Hippocampal formation (tissue), 2 donors: Measurements from ENCODE around the gene CCDC47.

Source experiments
- DNase-seq, 2 donors: peaks; one replicate each; lab custom pipeline; 2025; lab: John Stamatoyannopoulos, UW

Gene CCDC47

DNA sequence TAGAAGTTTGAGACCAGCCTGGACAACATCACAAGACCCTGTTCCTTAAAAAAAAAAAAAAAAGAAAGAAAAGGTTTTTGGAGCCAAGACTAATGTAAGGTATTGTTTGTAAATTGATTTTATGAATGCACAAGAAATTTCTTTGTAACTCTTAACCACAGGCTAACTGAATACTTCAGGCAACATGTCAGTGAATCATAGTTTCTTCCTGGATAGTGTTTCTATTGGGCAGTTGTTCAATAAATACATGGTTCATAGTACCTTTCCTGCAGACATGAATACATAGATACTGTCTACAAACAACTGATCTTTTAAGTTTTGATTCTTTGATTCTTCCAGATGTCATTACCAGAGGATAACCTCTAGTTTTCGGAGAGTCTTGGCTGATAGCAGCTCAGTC lies 12.2 kb upstream of the CCDC47 start:
- DNase-seq, result no peak

DNA sequence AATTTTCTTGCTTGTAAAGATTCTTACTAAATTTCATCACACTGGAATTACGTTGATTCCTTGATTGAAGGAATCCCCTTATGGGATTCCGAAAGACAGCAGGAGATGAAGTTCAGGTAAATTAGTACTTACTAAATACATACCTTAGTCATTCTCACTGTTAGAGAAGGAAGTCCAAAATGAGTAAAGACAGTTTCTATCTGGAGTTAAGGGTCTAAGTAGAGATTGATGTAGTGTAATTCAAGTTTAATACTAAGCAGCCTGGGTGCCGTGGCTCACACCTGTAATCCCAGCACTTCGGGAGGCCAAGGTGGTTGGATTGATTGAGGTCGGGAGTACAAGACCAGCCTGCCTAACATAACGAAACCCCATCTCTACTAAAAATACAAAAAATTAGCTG lies 10.1 kb upstream of the CCDC47 start:
- DNase-seq, result no peak

DNA sequence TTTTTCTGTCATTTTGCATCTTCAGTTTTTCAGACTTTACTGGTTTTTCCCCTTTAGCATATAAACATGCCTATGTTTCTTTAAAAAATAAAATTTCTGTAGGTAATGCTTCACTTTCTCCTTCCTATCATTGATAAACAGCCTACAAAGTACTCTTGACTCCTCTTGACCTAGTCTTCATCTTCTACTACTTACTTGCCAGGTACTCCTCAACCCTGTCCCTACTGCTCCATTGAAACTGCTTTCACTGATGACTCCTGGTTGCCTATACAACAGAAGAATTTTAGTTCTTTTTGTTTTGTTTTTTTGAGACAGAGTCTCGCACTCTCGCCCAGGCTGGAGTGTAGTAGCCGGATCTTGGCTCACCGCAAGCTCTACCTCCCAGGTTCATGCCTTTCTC lies 7.5 kb upstream of the CCDC47 start:
- DNase-seq, result no peak

DNA sequence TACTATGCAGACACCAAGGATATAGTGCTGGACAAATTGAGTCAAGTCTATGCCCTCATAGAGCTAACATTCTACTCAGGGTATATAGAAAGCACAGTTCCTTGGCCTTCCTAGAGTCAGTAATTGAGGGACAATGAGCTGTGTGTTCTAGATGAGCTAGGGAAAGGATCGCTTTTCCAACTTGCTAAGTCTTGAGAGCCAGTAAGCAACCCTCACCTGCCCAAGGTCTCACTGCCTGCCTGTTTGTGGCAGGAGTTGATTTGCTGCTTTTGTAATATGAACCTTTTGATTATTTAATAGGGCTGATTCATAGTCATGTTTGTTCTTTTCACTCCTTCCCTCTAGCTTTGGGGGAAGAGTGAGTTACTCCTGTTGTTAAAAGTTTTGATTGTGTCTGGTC lies 7.1 kb upstream of the CCDC47 start:
- no peak for DNase-seq

DNA sequence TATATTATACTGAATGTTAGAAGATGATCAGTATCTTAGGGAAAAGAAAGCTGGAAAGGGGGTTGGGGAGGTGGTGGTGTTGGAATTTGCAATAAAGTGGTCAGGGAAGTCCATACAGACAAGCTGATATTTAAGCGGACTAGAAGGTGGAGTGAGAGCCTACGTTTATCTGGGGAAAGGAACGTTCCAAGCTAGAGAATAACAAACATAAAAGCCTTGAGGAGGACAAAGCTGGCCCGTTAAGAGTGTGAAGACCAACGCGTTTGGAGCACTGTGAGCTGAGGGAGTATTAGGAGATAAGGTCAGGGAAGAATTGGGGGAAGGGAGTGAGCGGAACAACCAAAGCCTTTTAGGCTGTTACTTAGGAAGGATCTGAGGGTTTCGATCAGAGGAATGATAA lies 2.0 kb upstream of the CCDC47 start:
- no peak for DNase-seq

DNA sequence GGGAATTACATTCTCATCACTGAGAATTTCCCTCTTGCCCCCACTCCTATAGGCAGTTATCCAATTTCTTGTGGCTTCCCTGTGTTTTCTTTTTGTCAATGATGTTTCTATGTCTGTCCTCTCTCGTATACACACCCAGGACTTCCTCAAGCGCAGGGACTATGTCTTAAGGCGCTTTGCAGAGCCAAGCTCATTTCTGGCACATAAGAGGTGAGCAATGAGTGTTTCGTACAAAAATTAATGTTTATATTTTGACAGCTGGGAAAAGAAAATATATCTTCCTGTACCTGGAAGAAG lies 1.5 kb upstream of the CCDC47 start:
- no peak for DNase-seq

DNA sequence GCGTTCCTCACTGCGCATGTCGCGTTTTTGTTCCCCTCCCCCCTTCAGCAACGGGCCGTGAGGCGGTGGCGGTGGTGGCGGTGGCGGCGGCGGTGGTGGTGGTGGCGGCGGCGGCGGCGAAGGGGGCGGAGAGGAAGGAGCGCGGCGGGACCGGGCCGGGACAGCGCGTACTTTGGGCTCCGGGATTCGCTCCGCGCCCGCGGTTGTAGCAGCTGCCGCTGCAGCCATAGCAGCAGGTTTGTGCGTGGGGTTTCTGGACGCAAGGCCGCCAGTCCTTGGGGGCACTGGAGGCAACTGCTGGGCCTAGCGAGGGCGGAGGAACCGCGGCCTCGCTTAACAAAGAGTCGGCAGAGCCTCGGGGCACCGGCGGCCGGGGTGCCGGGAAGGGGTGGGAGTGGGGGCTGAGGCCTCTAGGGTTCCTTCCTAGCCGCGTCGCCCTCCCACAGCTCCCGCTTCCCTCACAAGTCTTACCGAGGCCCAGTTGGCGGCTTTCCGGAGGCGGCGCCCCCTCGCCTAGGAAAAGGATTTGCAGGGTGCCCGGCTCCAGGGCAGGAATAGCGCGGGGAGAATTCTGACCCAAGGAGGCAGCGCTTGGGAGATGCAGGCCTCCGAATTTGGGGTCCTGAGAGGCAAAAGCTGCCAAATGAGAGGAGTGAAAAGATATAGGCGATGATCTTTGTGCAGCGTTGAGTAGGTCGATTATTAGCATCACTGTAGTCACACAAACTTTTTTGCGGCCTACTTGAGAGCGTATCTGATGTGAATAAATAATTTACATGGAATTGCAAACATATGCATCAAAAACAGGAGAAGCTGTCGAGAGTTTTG lies 958 bp upstream of the CCDC47 start, which contains the start of gene DDX42:
TSS of gene DDX42 (plus strand) at position 30 of the 828 bp plus-strand sequence. CDS start 12,880 bp downstream, outside the sequence.
- DNase-seq, result peak in 1 of 2 donors; percentile 6

DNA sequence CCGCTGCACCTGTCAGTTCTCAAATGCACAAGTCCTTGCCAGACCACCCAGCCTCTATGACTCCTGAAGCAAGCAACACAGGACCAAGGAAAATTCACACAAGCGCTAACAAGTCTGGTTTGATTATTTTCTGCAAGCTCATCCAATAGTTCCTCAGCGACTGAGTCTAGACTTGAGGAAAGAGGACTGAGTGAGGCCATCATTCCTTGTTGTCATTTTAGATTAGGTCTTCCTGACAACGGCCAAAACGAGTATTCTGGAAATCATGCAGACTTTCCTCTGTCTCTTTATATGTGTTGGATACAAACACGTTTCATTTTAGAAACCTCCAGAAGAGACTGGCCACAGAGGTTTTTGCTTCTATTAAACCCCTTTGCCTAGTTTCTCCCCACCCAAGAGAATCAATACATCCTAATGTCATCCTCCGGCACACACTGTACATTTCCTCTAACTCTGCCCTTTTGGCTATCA lies 561 bp downstream of the CCDC47 start:
- DNase-seq, result no peak

DNA sequence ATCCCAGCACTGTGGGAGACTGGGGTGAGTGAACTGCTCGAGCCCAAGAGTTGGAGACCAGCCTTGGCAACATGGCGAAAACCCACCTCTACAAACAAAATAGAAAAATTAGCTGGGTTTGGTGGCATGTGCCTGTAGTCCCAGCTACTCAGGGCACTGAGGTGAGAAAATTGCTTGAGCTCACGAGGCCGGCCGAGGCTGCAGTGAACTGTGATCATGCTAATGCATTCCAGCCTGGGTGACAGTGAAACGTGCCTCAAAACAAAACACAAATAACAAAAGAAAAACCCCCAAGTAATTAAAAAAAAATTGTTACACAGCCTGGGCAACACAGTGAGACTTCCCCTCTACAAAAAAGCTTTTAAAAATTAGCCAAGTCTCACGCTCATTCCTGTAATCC lies 5.0 kb downstream of the CCDC47 start:
- no peak for DNase-seq

DNA sequence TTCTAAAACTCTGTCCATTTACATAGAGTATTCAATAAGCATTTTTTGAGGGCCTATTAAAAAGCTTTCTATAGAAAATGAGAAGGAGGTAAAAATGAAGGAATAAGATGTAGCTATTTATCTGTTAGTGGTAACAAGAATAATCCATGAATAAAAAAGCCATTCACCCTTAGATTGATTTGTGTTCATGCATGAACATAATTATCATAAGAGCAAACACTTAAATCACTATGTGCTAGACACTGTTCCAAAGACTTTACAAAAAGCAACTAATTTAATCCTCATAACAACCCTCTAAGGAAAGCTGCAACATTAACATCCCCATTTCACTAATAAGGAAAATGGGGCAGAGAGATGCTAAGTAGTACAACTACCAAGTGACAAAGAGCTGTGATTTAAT lies 6.6 kb downstream of the CCDC47 start:
- DNase-seq, result no peak

DNA sequence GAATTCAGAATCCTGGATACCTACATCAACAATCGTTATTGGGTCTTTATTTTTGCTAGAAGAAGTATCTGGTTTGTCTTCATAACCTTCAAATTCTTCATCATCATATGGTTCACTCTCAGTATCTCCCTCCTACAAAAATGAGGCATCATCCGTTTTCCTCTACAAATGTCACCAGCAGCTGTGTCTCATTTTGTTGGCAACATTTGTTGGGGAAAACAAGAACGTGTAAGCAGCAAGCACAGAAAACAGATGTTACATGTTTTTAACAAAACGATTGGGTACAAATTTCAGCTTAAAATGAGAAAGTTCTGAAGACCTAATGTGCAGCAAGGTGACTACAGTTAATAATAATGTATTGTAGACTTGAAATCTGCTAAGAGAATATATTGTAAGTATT lies 8.7 kb downstream of the CCDC47 start:
- DNase-seq, result no peak

DNA sequence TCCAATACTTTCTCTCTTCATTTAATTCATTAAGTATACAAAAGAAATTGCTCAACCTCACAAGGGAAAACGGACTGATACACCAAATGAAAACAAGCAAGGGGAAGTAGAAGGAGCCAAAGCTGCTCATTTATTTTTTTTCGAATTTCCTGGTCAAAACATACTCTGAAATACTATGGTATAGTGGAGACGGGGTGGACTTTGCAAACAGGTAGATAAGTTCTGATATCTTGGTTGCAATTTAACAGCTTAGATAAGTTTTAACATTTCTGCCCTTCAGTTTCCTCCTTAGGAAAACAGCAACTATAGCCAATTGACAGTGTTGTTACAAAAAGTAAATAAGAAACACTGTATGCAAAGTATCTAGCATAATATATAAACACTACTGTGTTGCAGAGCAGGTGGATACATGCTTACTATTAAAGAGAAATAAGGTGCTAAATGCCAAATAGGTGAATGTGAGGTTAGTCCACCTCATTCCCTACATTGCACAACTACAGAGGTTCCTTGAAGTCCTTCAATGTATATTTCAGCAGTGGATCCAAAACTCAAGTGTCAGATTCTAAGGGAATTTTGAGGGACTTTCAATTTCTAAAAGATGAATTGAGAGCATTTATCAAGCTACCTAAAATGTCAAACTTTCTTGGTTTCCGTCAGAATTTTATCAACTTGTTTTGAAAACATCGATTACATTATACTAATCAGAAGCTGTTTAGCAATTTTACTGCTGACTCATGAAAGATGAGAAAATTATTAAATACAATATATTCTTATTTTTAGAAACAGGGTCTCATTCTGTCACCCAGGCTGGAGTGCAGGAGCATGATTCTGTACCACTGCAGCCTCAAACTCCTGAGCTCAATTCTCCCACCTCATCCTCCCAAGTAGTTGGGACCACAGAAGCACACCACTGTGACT lies 11.0 kb downstream of the CCDC47 start:
- DNase-seq, result no peak

DNA sequence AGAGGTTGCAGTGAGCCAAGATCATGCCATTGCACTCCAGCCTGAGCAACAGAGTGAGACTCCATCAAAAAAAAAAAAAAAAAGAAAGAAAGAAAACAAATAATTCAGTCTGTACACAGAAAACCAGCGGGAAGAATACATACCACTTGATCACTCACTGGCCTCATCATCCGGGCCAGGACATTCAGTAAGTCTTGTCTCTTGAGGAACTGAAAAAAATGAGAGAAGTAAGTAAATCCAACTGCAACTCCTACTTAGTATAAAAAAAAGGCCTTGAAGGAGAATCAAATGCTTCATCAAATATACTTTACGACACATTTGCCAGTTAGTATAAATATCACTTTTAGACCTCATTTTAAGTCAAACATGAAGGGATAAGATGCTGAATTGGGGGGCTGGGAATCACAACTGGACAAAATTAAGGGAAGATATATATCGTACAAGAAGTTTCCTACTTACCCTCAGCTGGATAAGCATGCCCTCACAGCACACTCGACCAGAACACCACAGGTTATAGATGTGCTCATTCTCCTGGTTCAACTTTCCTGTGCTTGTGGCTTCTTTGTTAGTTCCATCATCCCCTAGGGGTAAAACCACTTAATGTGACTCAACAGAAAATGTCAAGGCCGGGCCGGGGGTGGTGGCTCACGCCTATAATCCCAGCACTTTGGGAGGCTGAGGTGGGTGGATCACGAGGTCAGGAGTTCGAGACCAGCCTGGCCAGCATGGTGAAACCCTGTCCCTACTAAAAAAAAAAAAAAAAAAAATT lies 12.4 kb downstream of the CCDC47 start:
- DNase-seq, result no peak

DNA sequence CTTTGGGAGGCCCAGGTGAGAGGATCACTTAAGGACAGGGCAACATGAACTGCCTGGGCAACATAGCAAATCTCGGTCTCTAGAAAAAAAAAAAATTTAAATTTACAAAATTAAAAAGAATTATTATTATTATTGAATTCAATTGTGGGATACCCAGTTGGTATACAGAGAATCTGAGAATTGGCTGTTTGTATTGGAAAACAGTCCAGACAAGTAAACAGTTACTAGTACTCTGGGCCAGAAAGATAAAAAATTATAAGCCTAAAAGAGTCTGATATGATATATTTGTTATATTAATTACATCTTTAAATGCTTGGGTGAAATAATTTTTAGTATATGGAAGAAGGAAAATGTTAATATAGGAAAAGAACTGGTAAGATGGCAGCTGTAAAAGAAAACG lies 15.0 kb downstream of the CCDC47 start:
- DNase-seq, result no peak

DNA sequence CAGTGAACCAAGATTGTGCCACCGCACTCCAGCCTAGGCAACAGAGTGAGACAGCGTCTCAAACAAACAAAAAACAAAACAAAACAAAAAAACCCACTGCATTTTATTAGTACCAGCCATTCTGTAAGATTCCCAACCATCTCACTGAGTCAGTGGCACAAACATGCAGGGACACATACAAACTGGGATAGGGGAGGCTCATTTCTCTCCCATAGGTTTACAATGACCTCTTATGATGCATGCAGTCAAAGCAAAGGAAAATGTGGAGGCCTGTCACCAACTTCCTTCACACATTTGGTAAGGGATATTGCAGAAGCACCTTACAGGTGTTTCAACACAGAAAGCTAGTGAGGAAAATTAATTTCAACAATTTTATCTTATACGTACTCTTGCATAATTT lies 19.4 kb downstream of the CCDC47 start:
- DNase-seq, result no peak

DNA sequence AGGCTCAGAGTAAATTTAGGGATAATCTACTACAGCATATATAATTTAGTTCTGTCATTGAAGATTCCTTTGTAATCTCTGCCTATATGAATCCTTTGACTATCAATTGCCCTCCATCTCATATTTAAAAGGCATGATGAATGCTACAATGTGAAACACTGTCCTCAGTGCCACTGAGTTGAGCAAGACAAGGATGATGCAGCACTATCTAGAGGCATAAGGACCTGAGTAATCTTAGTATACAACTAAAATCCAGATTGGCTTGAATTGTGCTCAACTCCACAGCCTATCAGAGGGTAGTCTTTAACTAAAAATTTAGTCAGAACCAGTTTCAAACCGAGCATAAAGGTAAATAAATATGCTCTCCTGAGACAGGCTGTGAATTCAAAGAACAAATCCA lies 20.2 kb downstream of the CCDC47 start:
- DNase-seq, result no peak

DNA sequence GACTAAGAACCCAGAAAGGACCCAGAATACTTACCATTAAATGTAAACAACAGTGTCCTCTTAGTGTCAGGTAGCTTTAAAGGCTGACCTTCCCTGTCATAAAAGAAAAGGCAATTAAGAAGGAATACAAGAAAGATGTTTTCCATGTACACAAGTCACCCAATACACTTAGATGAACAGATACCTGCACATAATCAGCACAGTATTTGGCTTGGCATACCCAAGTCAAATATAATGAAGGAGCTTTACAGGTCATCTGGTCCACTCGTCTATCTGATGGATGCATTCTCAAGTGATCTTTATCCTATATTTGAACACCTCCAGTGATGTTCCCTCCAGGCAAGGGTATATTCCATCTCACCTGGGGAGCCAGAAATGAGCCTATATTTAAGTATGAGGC lies 20.7 kb downstream of the CCDC47 start:
- DNase-seq, result no peak

DNA sequence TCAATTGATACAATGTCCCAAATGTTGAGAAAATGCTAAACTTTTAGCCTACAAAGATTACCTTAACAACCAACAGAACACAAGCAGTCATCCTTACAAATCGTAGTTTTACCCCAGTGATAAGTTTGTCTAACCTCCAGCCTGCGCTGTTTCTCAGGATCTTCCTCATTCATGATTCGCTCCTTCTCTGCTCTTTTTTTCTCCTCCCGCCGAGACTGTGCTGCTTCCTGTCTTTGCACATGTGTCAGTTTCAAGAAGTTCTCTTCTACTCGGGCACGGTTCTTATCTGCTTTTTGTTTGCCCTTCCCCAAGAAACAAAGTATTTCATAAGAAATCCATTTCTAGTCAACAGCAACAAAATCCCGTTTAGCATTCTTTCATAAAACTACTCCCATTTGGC lies 21.6 kb downstream of the CCDC47 start:
- DNase-seq, result peak in 1 of 2 donors; percentile 5

DNA sequence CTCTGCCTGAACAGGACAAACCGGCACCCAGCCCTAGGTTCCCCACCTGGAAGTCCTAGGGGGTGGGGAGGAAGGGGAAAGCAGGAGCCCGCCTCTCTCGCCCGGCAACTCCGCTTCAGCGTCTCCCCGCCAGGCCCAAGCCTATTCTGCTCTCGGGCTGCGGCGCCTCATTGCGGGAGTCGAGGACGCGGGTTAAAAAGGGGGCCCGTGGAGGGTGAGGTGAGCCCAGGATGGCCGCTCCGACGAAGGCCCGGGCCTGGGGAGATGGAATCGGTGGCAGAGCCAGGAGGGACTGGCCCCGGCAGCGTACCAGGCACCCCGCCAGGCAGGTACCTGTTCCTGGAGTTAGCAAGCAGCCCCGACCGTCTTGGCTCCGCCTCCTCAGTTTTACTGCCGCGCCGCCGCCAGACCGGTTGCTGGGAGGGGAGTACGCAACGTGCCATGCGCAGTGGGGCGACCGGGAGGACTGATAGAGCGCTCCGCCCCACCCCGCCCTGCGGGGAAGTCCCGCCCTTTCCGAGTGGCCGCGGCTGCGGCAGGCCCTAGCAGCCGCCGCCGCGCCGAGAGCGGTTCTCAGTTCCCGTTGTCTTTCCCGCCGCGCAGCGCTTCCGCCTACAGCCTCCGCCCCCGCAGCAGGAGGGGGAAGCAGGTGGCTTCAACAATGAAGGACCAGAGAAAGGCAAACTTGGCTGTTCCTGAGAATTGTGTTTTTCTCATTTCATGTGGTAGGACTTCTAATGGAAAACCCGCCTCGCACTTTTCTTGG lies 31.8 kb downstream of the CCDC47 start, which contains the start of gene STRADA:
TSS of gene STRADA (minus strand) at position 392 of the 766 bp plus-strand sequence. CDS start 13,430 bp downstream, outside the sequence.
- peak; percentile 95 to 96 for DNase-seq

DNA sequence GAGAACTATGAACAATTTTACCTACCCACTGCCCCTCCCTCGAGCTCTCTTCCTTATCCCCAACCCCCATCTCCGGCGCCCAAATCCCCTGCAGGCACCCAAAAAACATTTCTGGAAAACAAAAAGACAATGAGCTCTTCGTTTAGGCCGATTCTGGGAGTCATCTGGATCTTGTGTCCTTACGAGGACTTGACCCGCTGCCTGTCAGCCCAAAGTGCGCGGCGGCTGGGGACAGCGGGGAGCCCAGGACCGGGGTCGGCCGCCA lies 32.3 kb downstream of the CCDC47 start:
- no peak for DNase-seq

DNA sequence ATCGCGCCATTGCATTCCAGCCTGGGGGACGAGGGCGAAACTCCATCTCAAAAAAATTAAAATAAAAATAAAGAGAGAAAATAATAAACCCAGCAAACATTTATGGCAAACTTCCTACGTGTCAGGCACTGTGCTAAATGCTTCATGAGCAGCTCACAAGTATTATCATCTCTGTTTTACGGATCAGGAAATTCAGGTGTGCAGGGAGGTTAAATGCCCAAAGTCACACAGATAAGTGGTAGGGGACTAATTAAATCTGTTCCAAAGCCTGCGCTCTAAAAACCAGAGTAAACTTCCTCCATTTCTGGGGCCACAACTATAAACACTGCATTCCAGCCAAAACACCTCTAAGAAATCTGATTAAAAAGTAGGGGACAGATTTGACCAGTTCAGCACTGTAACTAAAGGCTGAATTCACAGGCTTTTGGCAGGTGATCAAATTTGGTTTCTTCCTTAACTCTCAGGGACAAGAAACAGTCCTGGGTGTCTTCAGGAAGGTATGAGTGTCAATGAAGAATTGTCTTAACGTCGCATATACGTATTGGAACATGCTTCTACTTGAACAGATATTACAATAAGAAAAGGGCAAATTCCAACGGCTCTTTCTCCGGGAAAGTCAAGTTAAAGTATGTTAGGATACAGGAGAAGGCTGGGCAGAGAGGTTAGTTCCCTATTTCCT lies 32.8 kb downstream of the CCDC47 start:
- no peak for DNase-seq
